Measurements from ENCODE around the gene DEPDC1B. TPM values are rescaled to one million over a fixed set of nuclear protein-coding genes. Genes with fewer than 3 reads are reported as not detected.
"Not testable (repeated sequence)": the region's sequence is repeated elsewhere in the genome, so short reads cannot be mapped to it uniquely, and the experiment has no call there.

Gene DEPDC1B
- polyA plus RNA-seq, 6 donors from 2014 or later = 0.44 TPM; not detected in 5

DNA sequence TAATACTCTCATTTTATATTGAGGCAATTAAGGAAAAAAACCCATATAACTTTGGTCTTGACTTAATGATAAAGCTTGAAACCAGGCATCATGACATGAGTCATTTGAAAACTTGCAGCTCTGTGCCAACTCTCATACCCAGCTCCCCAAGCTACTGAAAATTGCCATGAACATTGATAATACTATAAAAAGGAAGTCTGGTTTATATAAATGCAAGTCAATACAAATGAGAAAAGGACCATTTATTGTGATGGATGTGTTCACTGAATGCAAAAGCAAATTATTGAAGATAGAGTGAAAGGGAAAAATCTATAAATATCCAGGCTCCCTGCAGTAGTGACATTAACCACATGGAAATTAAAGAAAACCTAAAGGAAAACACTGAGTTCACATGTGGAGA lies 116.3 kb downstream of the DEPDC1B start:
- peaks cover 22 to 40% (median 27%) of the 10 kb centered on the region in 3 donors for H3K4me1 Mint-ChIP-seq
- H3K27ac Mint-ChIP-seq = no peak overlapping the region
- no peaks in the 10 kb centered on the region for H3K27me3 Mint-ChIP-seq
- no peak for ATAC-seq (ENCODE audit: low read depth in 2 of 2)
- peaks cover 0 to 15% (median 3%) of the 10 kb centered on the region in 7 donors for H3K9me3 Mint-ChIP-seq
- peaks cover 0 to 7% of the 10 kb centered on the region in 2 donors for H3K36me3 Mint-ChIP-seq
- no peak overlapping the region for H3K4me3 Mint-ChIP-seq
- no peak for DNase-seq

DNA sequence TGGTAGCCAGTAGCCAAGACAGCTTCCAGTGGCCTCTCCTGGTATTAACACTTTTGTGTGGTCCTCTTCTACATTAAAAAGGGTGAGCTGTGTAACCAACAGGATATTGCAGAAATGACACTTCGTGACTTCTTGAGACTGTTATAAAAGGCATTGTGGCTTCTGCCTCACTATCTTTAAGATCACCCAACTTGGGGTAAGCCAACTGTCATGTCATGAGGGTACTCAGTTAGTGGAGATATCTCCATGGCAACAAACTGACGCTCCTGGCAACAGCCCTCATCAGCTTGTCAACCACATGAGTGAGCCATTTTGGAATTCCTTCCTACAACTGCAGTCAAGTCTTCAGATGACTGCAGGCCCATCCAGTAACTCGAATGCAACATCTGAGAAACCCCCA lies 121.7 kb downstream of the DEPDC1B start:
- Mint-ChIP-seq H3K27me3 (no peaks in the 10 kb centered on the region), H3K36me3 (peaks cover 12 to 34% of the 10 kb centered on the region in 2 donors), H3K4me3 (no peak overlapping the region), H3K9me3 (peaks cover 16 to 46% (median 32%) of the 10 kb centered on the region in 7 donors), H3K27ac (no peak overlapping the region), H3K4me1 (peaks cover 21 to 35% (median 21%) of the 10 kb centered on the region in 3 donors)
- ATAC-seq (ENCODE audit: low read depth in 2 of 2) (no peak), DNase-seq (no peak)

DNA sequence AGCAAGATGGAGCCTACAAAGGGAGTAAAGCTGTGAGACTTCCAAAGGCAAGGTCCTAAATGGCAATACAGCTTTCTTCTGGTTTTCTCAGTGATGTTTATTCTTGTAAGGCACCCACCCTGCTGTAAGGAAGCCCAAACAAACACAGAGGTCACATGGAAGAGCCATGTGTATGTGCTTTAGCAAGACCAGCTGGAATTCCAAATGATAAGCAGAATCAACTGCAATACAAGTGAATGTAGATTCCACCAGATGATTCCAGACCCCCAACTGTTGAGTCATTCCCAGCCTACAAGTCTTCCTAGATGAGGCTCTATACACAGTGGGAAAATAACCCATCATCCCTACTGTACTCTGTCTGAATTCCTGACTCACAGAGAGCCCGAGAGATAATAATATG lies 122.8 kb downstream of the DEPDC1B start:
- Mint-ChIP-seq H3K36me3 (peaks cover 12 to 39% of the 10 kb centered on the region in 2 donors), H3K4me3 (no peak overlapping the region), H3K9me3 (peaks cover 16 to 49% (median 37%) of the 10 kb centered on the region in 7 donors), H3K27ac (peak overlapping the region in 4 of 6 donors; percentile 7 to 97 (median 62)), H3K4me1 (peaks cover 21 to 35% (median 21%) of the 10 kb centered on the region in 3 donors), H3K27me3 (no peaks in the 10 kb centered on the region)
- no peak for ATAC-seq (ENCODE audit: low read depth in 2 of 2)
- no peak for DNase-seq

DNA sequence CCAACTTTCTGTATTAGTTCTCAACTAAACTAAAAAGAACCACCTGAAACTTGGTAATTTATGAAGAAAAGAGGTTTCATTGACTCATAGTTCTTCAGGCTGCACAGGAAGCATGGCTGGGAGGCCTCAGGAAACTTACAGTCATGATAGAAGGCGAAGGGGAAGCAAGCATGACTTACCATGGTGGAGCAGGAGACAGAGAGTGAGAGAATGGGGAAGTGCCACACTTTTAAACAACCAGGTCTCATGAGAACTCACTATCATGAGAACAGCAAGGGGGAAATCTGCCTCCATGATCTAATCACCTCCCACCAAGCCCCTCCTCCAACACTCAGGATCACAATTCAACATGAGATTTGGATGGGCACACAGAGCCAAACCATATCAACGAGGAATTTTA lies 123.5 kb downstream of the DEPDC1B start:
- H3K27ac Mint-ChIP-seq = peak overlapping the region; percentile 44 to 97 (median 87)
- H3K27me3 Mint-ChIP-seq = no peaks in the 10 kb centered on the region
- peaks cover 12 to 34% of the 10 kb centered on the region in 2 donors for H3K36me3 Mint-ChIP-seq
- ATAC-seq (ENCODE audit: low read depth in 2 of 2) = peak; percentile 81 to 91
- H3K4me1 Mint-ChIP-seq = peaks cover 21 to 35% (median 21%) of the 10 kb centered on the region in 3 donors
- peak; percentile 25 for DNase-seq
- peaks cover 13 to 42% (median 36%) of the 10 kb centered on the region in 7 donors for H3K9me3 Mint-ChIP-seq
- H3K4me3 Mint-ChIP-seq = peak overlapping the region in 3 of 8 donors; percentile 2 to 76 (median 26)

DNA sequence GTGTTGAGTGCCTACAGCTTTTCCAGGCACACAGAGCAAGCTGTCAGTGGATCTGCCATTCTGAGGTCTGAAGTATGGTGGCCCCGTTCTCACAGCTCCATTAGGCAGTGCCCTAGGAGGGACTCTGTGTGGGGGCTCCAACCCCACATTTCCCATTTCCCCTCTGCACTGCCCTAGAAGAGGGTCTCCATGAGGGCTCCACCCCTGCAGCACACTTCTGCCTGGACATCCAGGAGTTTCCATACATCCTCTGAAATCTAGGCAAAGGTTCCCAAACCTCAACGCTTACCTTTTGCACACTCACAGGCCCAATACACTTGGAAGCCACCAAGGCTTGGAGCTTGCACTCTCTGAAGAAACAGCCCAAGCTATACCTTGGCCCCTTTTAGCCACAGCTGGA lies 131.3 kb downstream of the DEPDC1B start:
- ATAC-seq (ENCODE audit: low read depth in 2 of 2) (no peak), DNase-seq (no peak)
- no peaks in the 10 kb centered on the region for H3K27me3 Mint-ChIP-seq
- H3K4me1 Mint-ChIP-seq = peaks cover 0 to 5% (median 0%) of the 10 kb centered on the region in 3 donors
- H3K9me3 Mint-ChIP-seq = peaks cover 12 to 47% (median 41%) of the 10 kb centered on the region in 7 donors
- H3K4me3 Mint-ChIP-seq = peak overlapping the region in 1 of 8 donors; percentile 63
- peaks cover 8 to 24% of the 10 kb centered on the region in 2 donors for H3K36me3 Mint-ChIP-seq
- H3K27ac Mint-ChIP-seq = no peak overlapping the region

DNA sequence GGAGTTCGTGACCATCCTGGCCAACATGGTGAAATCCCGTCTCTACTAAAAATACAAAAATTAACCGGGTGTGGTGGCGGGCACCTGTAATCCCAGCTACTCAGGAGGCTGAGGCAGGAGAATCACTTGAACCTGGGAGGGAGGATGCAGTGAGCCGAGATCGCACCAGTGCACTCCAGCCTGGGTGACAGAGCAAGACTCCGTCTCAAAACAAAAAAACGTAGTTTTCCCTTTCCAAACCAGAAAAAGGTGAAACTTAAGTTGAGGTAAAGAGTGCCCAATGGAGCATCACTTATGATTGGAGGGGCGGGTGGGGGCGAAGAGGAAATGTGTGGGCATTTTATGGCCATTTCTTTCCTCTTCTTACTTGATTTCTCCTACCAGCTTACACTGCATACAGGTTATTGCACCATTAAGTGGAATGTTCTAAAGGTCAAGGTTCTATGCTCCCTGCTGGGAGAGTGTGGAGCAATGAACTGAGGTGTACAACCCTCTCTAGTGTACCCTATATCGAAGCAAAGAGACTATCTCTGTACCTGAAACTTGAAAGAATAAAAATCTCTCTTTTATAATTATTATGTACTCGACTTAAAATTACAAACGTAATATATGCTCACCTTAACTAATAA lies 136.2 kb downstream of the DEPDC1B start:
- Mint-ChIP-seq H3K4me1 (peaks cover 0 to 5% (median 0%) of the 10 kb centered on the region in 3 donors), H3K36me3 (peaks cover 4 to 14% of the 10 kb centered on the region in 2 donors), H3K27me3 (no peaks in the 10 kb centered on the region), H3K27ac (peak overlapping the region in 1 of 6 donors; percentile 63), H3K9me3 (peaks cover 12 to 42% (median 32%) of the 10 kb centered on the region in 7 donors), H3K4me3 (no peak overlapping the region)
- DNase-seq (no peak), ATAC-seq (ENCODE audit: low read depth in 2 of 2) (no peak)

DNA sequence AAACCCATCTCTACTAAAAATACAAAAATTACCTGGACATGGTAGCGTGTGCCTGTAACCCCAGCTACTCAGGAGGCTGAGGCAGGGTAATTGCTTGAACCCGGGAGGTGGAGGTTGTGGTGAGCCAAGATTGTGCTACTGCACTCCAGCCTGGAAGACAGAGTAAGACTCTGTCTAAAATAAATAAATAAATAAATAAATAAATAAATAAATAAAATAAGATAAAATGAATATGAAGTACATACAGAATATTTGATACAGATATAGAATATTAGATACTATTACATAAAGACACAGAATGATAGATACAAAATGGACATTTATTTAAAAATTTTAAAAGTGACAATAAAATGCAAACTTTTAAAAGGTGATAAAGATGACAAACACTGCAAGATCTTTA lies 146.7 kb downstream of the DEPDC1B start:
- not testable (repeated sequence) for H3K36me3 Mint-ChIP-seq; H3K27me3 Mint-ChIP-seq; H3K4me3 Mint-ChIP-seq; ATAC-seq (ENCODE audit: low read depth in 2 of 2); H3K27ac Mint-ChIP-seq; H3K9me3 Mint-ChIP-seq; DNase-seq
- H3K4me1 Mint-ChIP-seq = peaks cover 0 to 13% (median 7%) of the 10 kb centered on the region in 3 donors

DNA sequence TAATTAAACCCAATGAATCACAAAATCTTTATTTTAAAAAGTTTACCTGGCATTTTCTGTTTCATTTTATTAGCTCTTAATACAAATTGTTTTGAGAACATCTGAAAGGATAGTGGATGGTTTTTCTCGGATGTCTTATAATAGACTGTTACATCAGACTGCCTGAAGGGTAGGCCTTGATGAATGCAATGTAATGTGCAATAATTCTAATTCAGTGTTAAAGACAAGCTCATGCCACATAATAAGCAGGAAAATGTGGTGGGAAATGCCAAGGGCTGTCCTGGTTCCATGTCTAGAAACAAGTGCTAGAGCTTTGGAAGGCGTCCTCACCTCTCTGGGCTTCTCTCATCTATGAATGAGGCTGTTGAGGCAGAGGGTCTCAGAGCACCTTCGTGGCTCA lies 148.1 kb downstream of the DEPDC1B start:
- Mint-ChIP-seq H3K9me3 (peaks cover 0 to 5% (median 3%) of the 10 kb centered on the region in 7 donors), H3K27ac (no peak overlapping the region), H3K36me3 (peaks cover 3 to 5% of the 10 kb centered on the region in 2 donors), H3K27me3 (no peaks in the 10 kb centered on the region), H3K4me1 (peaks cover 0 to 13% (median 8%) of the 10 kb centered on the region in 3 donors), H3K4me3 (no peak overlapping the region)
- DNase-seq = no peak
- ATAC-seq (ENCODE audit: low read depth in 2 of 2) = no peak

DNA sequence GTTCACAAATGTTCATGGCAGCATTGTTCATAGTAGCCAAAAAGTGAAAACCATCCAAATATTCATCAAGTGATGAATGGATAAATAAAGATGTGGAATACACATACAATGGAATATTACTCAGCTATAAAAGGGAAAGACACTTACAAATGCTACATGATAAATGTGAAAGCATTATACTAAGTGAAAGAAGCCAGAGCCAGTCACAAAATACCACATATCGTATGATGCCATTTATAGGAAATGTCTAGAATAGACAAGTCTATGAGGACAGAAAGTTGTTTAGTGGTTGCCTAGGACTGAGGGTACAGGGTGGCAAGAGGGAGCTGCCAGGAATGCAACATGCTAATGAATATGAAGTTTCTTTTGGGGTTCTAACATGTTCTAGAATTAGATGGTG lies 148.7 kb downstream of the DEPDC1B start:
- Mint-ChIP-seq H3K9me3 (peaks cover 0 to 2% (median 0%) of the 10 kb centered on the region in 7 donors), H3K4me3 (no peak overlapping the region), H3K27ac (no peak overlapping the region), H3K4me1 (peaks cover 0 to 14% (median 13%) of the 10 kb centered on the region in 3 donors), H3K36me3 (no peaks in the 10 kb centered on the region), H3K27me3 (no peaks in the 10 kb centered on the region)
- ATAC-seq (ENCODE audit: low read depth in 2 of 2) (no peak), DNase-seq (no peak)

DNA sequence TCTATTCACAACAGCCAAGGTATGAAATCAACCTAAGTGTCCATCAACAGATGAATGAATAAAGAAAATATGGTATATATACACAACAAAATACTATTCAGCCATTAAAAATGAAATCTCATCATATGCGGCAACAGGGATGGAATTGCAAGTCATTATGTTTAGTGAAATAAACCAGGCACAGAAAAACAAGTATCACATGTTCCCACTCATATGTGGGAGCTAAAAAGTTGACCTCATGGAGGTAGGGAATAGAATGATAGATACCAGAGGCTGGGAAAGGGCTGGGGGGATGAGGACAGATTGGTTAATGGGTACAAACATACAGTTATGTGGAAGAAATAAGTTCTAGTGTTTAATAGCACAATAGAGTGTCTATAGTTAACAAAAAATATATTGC lies 149.7 kb downstream of the DEPDC1B start:
- DNase-seq = no peak
- Mint-ChIP-seq H3K27ac (no peak overlapping the region), H3K36me3 (no peaks in the 10 kb centered on the region), H3K9me3 (peaks cover 0 to 2% (median 0%) of the 10 kb centered on the region in 7 donors), H3K4me3 (no peak overlapping the region), H3K4me1 (peaks cover 0 to 24% (median 13%) of the 10 kb centered on the region in 3 donors), H3K27me3 (no peaks in the 10 kb centered on the region)
- no peak for ATAC-seq (ENCODE audit: low read depth in 2 of 2)

DNA sequence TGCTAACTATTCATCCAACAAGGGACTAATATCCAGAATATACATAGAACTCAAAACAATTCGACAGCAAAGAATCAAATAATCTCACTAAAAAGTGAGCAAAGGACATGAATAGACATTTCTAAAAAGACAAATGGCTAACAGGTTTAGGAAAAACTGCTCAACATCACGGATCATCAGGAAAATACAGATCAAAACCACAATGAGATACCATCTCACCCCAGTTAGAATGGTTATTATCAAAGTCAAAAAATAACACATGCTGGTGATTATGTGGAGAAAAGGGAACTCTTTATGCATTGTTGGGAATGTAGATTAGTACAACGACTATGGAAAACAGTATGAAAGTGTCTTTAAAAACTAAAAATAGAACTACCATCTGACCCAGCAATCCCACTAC lies 150.1 kb downstream of the DEPDC1B start:
- Mint-ChIP-seq H3K4me1 (peaks cover under 1 to 25% (median 13%) of the 10 kb centered on the region in 3 donors), H3K9me3 (peaks cover 0 to 2% (median 0%) of the 10 kb centered on the region in 7 donors), H3K27ac (no peak overlapping the region), H3K36me3 (no peaks in the 10 kb centered on the region), H3K4me3 (no peak overlapping the region), H3K27me3 (no peaks in the 10 kb centered on the region)
- no peak for ATAC-seq (ENCODE audit: low read depth in 2 of 2)
- no peak for DNase-seq

Other genes starting within 250 kb of the DEPDC1B start
- gene ELOVL7, start 144.1 kb upstream of the DEPDC1B start, polyA plus RNA-seq (ENCODE audit: low read depth in 6 of 6) = 1 to 10 TPM in 1 of 6 donors, under 1 TPM in 4, not detected in 1; 0.17 to 3.4 (median 0.69) TPM
- gene ERCC8, start 244.9 kb upstream of the DEPDC1B start, polyA plus RNA-seq (ENCODE audit: low read depth in 6 of 6) = 10 to 100 TPM in 5 of 6 donors, 1 to 10 TPM in 1; 8.5 to 15.9 (median 13.0) TPM
- 10 to 100 TPM; 15.8 to 34.1 (median 28.7) TPM for gene NDUFAF2, start 245.0 kb upstream of the DEPDC1B start, polyA plus RNA-seq (ENCODE audit: low read depth in 6 of 6)

All from naive B cell (primary cell).